Suppressor macrophage treated with lipopolysaccharide for 4 hours (primary cell): ENCODE data around the gene BCAN.

ENCODE experiments used
- DNase-seq: peaks from one replicate; pipeline ENCODE4 v3.0.0-alpha.2; 2020

BCAN gene

GRCh38 chr1:156681196-156681960, 39.5 kb downstream of the BCAN start:
- no peak for DNase-seq

DNA sequence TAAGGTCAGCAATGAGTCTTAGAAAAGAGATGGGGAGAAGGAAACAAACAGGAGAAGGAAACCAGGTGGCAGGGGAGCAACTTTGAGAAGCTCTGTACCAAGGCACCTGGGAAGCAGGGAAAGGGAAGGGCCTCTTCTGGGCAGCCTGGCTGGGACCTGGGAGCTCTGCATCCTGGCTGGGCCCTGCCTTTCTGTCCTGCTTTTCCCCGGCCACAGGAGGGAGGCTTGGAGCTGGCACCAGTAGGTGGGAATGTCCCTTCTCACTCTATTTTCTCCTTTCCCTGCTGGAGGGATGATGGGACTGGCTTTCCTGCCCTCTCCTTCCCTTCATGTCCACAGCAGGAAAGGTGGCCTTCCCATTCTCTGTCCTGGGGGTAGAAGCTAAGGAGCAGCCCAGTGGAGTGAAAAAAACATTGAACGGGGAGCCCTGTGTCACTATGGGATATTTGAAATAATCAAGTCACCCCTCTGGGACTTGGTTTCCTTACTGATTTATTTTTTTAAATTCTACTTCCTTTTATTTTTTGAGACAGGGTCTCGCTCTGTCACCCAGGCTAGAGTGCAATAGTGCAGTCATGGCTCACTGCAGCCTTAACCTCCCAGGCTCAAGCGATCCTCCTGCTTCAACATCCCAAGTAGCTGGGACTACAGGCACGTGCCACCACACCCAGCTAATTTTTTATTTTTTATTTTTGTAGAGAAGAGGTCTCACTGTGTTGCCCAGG, 40.4 kb downstream of the BCAN start:
- DNase-seq = no peak

- peak; percentile 31 for DNase-seq
Measured at GRCh38 chr1:156684227-156684782, 42.4 kb downstream of the BCAN start.

- DNase-seq = peak; percentile 86
Measured at GRCh38 chr1:156689035-156689952, 47.4 kb downstream of the BCAN start.

DNA sequence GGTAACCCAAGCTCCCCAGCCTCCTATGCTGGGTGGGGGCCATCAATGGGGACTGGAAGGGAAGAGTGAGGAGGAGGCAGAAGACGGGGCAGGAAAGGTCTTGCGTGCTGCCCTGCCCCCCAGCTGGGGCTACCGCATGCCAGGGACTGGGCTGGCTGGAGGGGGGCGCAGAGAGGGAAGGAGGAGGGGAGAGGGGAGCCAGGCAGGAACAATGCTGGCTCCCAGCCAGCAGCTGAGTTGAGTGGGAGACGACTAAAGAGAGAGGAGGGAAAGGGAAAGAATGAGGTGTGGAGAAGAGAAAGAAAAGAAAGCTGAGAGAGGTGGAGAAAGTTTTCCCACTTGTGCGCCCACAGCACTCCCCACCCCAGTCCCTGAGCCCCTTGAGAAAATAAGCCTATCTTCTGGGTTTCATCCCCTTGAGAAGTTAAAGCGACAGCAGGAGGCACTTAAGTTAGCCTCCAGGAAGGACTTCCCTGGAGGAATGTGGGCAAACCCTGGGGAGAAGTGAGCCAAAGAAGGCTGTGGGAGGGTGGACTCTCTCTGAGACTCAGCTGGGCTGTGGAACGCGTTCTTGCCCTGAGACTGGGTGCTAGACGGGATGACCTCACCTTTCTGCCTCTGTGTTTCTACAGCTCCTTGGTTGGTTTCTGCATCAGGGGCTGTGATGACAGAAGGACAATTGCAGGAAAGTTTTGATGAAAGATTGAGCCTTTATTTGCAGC, 48.2 kb downstream of the BCAN start:
- DNase-seq = peak; percentile 47

- peak; percentile 50 for DNase-seq
Measured at GRCh38 chr1:156690675-156691036, 48.7 kb downstream of the BCAN start.

- no peak for DNase-seq
Measured at GRCh38 chr1:156691191-156691590, 49.3 kb downstream of the BCAN start.

DNA sequence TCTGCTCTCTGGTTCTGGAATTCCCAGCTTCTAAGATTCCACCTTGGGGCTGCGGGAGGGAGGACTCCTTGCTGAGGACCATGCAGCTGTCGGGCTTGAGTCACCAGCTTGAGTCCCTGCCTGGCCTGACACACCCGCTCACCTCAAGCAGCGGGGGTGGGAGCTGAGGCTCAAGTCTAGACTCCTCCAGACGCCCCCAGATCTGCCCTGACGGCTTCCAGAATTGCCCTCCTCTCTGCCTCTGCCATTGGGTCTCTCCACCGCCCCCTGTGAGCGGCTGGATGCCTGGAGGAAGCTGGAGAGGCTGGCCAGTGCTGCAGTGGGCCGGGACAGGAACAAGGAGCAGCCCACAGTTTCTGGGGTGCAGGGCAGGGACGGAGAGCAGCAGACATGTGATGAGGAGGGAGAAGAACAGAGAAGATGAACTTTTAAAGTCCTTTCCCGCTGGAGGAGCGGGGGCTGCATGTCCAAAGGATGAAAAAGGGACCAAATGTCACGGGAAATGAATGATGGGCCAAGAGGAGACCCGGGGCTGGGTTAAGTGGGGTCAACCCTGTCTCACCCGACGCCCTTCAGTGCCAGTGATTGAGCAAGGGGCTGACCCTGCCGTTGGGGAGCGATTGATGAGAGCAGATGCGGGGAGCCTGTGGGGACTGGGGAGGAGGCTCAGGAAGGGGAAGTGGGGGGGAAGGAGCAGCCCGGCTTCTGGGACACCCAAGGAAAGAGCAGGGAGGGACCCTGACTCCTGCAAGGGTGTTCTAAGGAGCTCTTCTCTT, 49.9 kb downstream of the BCAN start:
- peak; percentile 61 for DNase-seq

DNA sequence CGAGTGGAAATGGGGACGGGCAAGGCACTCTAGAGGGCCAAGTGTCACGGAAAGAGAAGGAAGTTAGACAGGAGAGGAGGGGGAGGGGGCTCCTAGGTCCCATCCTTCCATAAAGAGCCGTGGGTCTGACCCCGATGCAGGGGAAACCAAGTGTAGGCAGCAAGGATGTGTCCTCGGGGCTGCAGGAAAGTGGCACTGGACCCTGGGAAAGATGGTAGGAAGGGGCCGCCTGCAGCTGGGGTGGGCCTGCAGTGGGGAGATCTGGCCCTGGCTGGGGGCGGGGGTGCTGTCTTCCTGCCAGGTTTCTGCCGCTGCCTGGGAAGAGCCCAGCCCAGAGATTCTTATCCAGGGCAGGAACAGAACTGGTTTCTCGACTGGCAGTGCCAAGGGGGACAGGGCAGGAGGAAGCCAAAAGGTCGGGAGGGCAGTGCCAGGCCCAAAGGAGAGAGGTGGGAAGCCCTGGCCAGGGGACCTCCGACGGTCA, 50.6 kb downstream of the BCAN start:
- DNase-seq = no peak

DNA sequence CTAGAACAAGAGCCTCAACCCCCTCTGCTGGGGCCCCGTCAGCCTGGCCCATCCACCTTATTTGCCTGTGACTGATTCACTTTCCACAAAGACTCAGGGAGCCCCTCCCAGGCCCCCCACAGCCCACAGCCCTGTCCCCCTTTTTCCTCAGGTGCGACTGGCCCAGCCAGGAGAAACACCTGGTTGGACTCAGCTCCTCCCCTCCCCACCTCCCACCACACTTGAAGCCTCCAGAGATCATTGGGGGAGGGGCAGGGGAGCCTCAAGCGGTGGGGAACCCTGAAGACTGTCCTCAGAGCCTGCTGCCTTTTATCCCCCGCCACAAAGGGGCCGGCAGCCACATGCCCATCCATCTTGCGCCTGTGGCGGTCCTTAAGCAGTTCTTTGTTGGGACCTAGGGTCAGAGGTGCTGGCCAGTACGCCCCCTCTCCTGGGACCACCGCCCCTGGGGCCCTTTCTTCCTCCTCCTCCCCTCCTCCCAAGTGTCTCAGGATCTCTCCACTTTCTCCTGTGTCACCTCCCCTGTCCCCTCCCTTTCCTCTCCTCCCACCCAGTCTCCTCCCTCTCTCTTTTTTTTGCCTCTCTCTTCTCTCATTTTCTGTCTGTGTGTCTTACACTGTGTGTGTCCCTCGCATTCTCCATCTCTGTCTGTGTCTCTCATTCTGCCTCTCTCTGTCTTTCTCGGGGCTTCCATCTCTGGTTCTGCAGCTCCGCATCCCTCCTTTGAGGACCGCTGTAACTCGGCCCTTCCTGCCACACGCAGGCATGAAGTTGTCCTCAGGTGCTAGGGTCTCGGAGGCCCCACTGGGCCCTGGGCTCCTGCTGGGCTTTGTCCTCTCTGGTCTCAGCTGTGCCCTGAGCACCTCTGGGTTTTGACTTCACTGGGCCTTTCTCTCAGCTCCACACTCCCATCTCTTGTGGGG, 51.3 kb downstream of the BCAN start:
- DNase-seq = no peak

GRCh38 chr1:156693848-156694689, 52.2 kb downstream of the BCAN start:
- DNase-seq = peak; percentile 39

DNA sequence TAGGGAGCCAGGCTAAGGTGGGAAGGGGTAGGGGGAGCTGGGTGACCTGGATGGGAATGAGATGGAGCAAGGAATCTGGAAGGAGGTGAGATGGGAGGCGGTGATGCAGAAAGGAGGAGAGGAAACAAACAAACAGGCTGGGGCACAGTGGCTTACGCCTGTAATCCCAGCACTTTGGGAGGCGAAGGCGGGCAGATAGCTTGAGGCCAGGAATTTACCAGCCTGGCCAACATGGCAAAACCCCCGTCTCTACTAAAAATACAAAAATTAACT, 52.7 kb downstream of the BCAN start:
- DNase-seq = no peak

GRCh38 chr1:156696755-156697154, 54.8 kb downstream of the BCAN start:
- DNase-seq = no peak

- no peak for DNase-seq
Measured at GRCh38 chr1:156697481-156697880, 55.6 kb downstream of the BCAN start.

- no peak for DNase-seq
Measured at GRCh38 chr1:156698995-156699394, 57.1 kb downstream of the BCAN start.

- no peak for DNase-seq
Measured at GRCh38 chr1:156700736-156701531, 59.0 kb downstream of the BCAN start.

DNA sequence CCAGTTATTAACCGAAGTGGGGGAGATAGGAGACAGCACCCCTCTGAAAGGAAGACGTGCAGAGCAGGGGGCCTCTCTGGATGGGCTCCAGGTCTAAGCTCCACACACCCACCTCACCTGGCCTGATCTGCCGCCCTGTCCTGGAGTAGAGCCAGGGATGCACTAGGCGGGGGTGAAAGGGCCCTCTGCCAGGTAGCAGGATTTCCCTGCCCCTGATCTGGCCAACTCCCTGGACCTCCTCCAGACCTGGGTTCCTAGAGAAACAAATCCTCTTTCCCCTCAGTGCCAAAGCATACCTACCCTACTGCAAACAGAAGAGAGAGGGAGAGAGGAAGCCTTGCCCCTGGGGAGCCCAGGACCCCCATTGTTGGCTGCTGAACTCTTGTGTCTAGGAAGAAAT, 61.4 kb downstream of the BCAN start:
- no peak for DNase-seq

DNA sequence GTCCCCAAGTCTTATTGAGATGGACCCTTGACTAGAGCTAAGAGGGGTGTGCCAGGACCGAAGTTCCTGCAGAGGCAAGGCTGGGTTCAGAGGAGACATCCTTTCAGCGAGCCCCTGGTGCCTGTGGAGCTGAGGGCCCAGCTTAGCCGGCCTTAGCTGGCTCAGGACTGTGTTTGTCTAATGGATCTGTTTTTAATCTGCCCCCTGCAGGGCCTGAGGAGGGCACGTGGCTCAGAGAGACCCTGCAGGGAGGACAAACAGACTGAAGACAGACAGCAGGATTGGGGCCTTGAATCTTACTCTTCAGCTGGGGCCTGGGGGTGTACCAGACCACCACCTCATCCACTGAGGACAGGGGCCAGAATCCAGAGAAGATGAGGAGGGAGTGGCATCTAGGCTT, 61.8 kb downstream of the BCAN start:
- no peak for DNase-seq
